Mucosa of descending colon (tissue), 3 donors: ENCODE measurements around the gene ASMTL. TPM values are rescaled to one million over a fixed set of nuclear protein-coding genes. Genes with fewer than 3 reads are reported as not detected.

Source experiments
- ATAC-seq: fragments of 200-7000 bp; cut with Tn5 transposase; one replicate; pipeline ENCODE4 v1.9.1; 2020; ENCODE audit warnings: mild to moderate bottlenecking, moderate library complexity
- DNase-seq, 3 donors: peaks; one replicate each; pipeline ENCODE4 v3.0.0-alpha.2; 2020
- H3K36me3 ChIP-seq: fragments of 200-600 bp; one replicate; pipeline ENCODE4 v1.8.0; 2021; ENCODE audit warnings: low read depth, mild to moderate bottlenecking
- H3K4me1 ChIP-seq: fragments of 200-600 bp; one replicate; pipeline ENCODE4 v1.8.0; 2021; ENCODE audit warnings: low read depth, mild to moderate bottlenecking
- H3K4me3 ChIP-seq: fragments of 200-600 bp; one replicate; pipeline ENCODE4 v1.8.0; 2021; ENCODE audit warnings: mild to moderate bottlenecking
- H3K9me3 ChIP-seq: fragments of 200-600 bp; one replicate; pipeline ENCODE4 v1.8.0; 2021; ENCODE audit warnings: mild to moderate bottlenecking
- CTCF ChIP-seq: fragments of 200-600 bp; IDR thresholded peaks from one replicate; pipeline ENCODE4 v1.8.0; 2022; ENCODE audit warnings: antibody characterized with exemption, mild to moderate bottlenecking
- intact Hi-C, 2 donors: fragments of 100-400 bp; cut with DNase I in 1 of 2; cut with micrococcal nuclease in 1 of 2; formaldehyde crosslinking; loops; one replicate each; pipeline versions ENCODE4 v1.11.0 to v1.11.1; 2022; cut with DNase I, micrococcal nuclease
- total RNA-seq, 3 donors: library from RNA; stranded (reverse); fragmentation: NEBNext Ultra II Directional in 2 of 3; extraction: Animal tissue kit (Norgen Biotek cat#: 25700) in 2 of 3; gene quantifications; one replicate each; pipeline versions ENCODE4 v1.2.1 to v1.2.4, GENCODE V29; 2021 to 2023
- donor health status: DM: no; HTN: no; CAD: no; lungs with moderate emphysema.
- donor health status: DM: no; HTN: no; CAD: no.
- donor health status: DM: no; HTN: yes; CAD: no.

ASMTL gene
- total RNA-seq, 3 donors from 2014 or later = 15.6 to 32.0 (median 18.8) TPM

GRCh38 chrX:1355131-1356046, 97.3 kb downstream of the ASMTL start:
- intact Hi-C loops = no loop called here
- no peaks in the 10 kb centered on the region for H3K4me1 ChIP-seq
- ATAC-seq (no peak), DNase-seq (peak in 1 of 3 donors; percentile 28)
- no peak overlapping the region for H3K4me3 ChIP-seq
- H3K9me3 ChIP-seq = peaks cover 9% of the 10 kb centered on the region
- TF ChIP-seq CTCF = no peak
- no peaks in the 10 kb centered on the region for H3K36me3 ChIP-seq

GRCh38 chrX:1354036-1355019, 98.4 kb downstream of the ASMTL start:
- DNase-seq (peak in 1 of 3 donors; percentile 27), ATAC-seq (no peak)
- H3K4me1 ChIP-seq = no peaks in the 10 kb centered on the region
- no peak overlapping the region for H3K4me3 ChIP-seq
- H3K36me3 ChIP-seq = no peaks in the 10 kb centered on the region
- intact Hi-C loops = no loop called here
- peaks cover 9% of the 10 kb centered on the region for H3K9me3 ChIP-seq
- no peak for TF ChIP-seq CTCF

Other genes starting within 250 kb of the ASMTL start
- gene CRLF2, start 240.3 kb downstream of the ASMTL start, total RNA-seq = under 1 TPM in 2 of 3 donors, not detected in 1; 0.31 to 0.63 TPM
- gene CSF2RA, start 184.1 kb downstream of the ASMTL start, total RNA-seq = 1 to 10 TPM; 3.3 to 5.5 (median 4.5) TPM
- 10 to 100 TPM in 1 of 3 donors, 1 to 10 TPM in 2; 6.3 to 11.6 (median 8.5) TPM for gene IL3RA, start 116.1 kb downstream of the ASMTL start, total RNA-seq
- gene SLC25A6, start 60.8 kb downstream of the ASMTL start, total RNA-seq = 100 to 1,000 TPM; 435 to 455 (median 450) TPM
- 1 to 10 TPM in 2 of 3 donors, under 1 TPM in 1; 0.87 to 2.0 (median 2.0) TPM for gene P2RY8, start 84.3 kb upstream of the ASMTL start, total RNA-seq
- gene AKAP17A, start 138.7 kb upstream of the ASMTL start, total RNA-seq = 10 to 100 TPM; 40.8 to 46.2 (median 42.3) TPM
- gene ASMT, start 162.2 kb upstream of the ASMTL start, total RNA-seq = under 1 TPM in 1 of 3 donors, not detected in 2; 0.35 TPM